GM19455 (cell line): Measurements from ENCODE around the gene ACADVL.

Experiments
- ATAC-seq: cut with Tn5 transposase; IDR thresholded peaks from one replicate; pipeline ENCODE4 v1.9.1; 2021; ENCODE audit not compliant: unreplicated experiment

Gene ACADVL

GRCh38 chr17:7191069-7191468, 28.7 kb upstream of the ACADVL start:
- no peak for ATAC-seq

- ATAC-seq, result no peak
Observed at GRCh38 chr17:7191571-7192270, 28.0 kb upstream of the ACADVL start.

- no peak for ATAC-seq
Observed at GRCh38 chr17:7192271-7192937, 27.3 kb upstream of the ACADVL start.

GRCh38 chr17:7195971-7196370, 23.8 kb upstream of the ACADVL start:
- ATAC-seq, result no peak

- no peak for ATAC-seq
Observed at GRCh38 chr17:7196651-7197401, 22.9 kb upstream of the ACADVL start.

GRCh38 chr17:7203391-7203790, 16.3 kb upstream of the ACADVL start:
- no peak for ATAC-seq

GRCh38 chr17:7204336-7204735, 15.4 kb upstream of the ACADVL start:
- ATAC-seq, result no peak

GRCh38 chr17:7204828-7205461, 14.8 kb upstream of the ACADVL start:
- ATAC-seq, result peak; percentile 71

GRCh38 chr17:7205561-7205960, 14.2 kb upstream of the ACADVL start:
- ATAC-seq, result no peak

- no peak for ATAC-seq
Observed at GRCh38 chr17:7207120-7208001, 12.4 kb upstream of the ACADVL start.

GRCh38 chr17:7208027-7208571, 11.6 kb upstream of the ACADVL start:
- ATAC-seq, result no peak

- no peak for ATAC-seq
Observed at GRCh38 chr17:7208754-7209460, 10.8 kb upstream of the ACADVL start.

GRCh38 chr17:7211491-7212273, 8.1 kb upstream of the ACADVL start:
- ATAC-seq, result no peak

GRCh38 chr17:7213895-7214299, 5.8 kb upstream of the ACADVL start:
- ATAC-seq, result no peak

- peak; percentile 81 for ATAC-seq
Observed at GRCh38 chr17:7214300-7215135, 5.2 kb upstream of the ACADVL start.

- ATAC-seq, result no peak
Observed at GRCh38 chr17:7215136-7215638, 4.6 kb upstream of the ACADVL start.

GRCh38 chr17:7215652-7216180, 4.0 kb upstream of the ACADVL start:
- ATAC-seq, result no peak
